Upper lobe of left lung (tissue), 6 donors: ENCODE measurements around the gene HELZ2. TPM values are rescaled to one million over a fixed set of nuclear protein-coding genes. Genes with fewer than 3 reads are reported as not detected.

Experiments used
- ATAC-seq, 2 donors: fragments of 200-7000 bp; cut with Tn5 transposase; one replicate each; pipeline ENCODE4 v1.9.1; 2022; ENCODE audit warnings: mild to moderate bottlenecking in 2 of 2, moderate library complexity in 2 of 2; ENCODE audit not compliant: low FRiP score in 2 of 2
- DNase-seq, 2 donors: peaks; one replicate each; pipeline ENCODE4 v3.0.0-alpha.2; 2019 to 2020
- H3K27ac ChIP-seq, 4 donors: fragments of 200-600 bp; sonication (generic); one replicate each; pipeline ENCODE4 v1.5.1; 2016 to 2019
- H3K27me3 ChIP-seq, 4 donors: fragments of 200-600 bp; sonication (generic); one replicate each; pipeline ENCODE4 v1.5.1; 2017 to 2019
- H3K36me3 ChIP-seq, 4 donors: fragments of 200-600 bp; sonication (generic); one replicate each; pipeline ENCODE4 v1.5.1; 2016 to 2019
- H3K4me1 ChIP-seq, 4 donors: fragments of 200-600 bp; sonication (generic); one replicate each; pipeline ENCODE4 v1.5.1; 2018 to 2019
- H3K4me3 ChIP-seq, 4 donors: fragments of 200-600 bp; sonication (generic); one replicate each; pipeline ENCODE4 v1.5.1; 2017 to 2019; ENCODE audit warnings: mild to moderate bottlenecking in 2 of 4, moderate library complexity in 1 of 4
- H3K9me3 ChIP-seq, 4 donors: fragments of 200-600 bp; sonication (generic); one replicate each; pipeline ENCODE4 v1.5.1; 2018 to 2019
- CTCF ChIP-seq, 6 experiments: fragments of 450-650 bp in 4 of 6; fragments of 200-600 bp in 2 of 6; sonication (generic) in 2 of 6; IDR thresholded peaks; one replicate each; pipeline ENCODE4 v1.5.1; 2016 to 2019; ENCODE audit warnings: antibody characterized with exemption in 6 of 6
- EP300 ChIP-seq, 4 donors: sonication (generic); formaldehyde crosslinking; IDR thresholded peaks; one replicate each; pipeline ENCODE4 v1.5.1; 2017; ENCODE audit warnings: antibody characterized with exemption in 4 of 4, control low read depth in 2 of 4
- POLR2A ChIP-seq, 4 donors: fragments of 450-650 bp; IDR thresholded peaks; one replicate each; pipeline ENCODE4 v1.5.1; 2016 to 2017; ENCODE audit warnings: antibody characterized with exemption in 4 of 4, mild to moderate bottlenecking in 2 of 4
- POLR2AphosphoS5 ChIP-seq, 2 donors: sonication (generic); formaldehyde crosslinking; IDR thresholded peaks; one replicate each; pipeline ENCODE4 v1.5.1; 2017; ENCODE audit warnings: antibody characterized with exemption in 2 of 2
- WGBS, 2 donors: methylation state at CpG; one replicate each; pipeline ENCODE4 v1.1.5; 2017 to 2018; 5-methylcytosine and 5-hydroxymethylcytosine counted together
- total RNA-seq, 6 donors: library from RNA; depleted of rRNA in 4 of 6; stranded (reverse); fragments of >200 nt in 4 of 6; gene quantifications; one replicate each; pipeline versions ENCODE4 v1.1.0 to v1.2.1, GENCODE V29; 2016 to 2021
- donor health status: DM: no; HTN: no; CAD: no; lungs with moderate emphysema.
- donor health status: DM: no; HTN: yes; CAD: no; lungs with severe emphysema.

HELZ2 gene
- total RNA-seq, 6 donors from 2014 or later: 40.1 to 102 (median 56.6) TPM

GRCh38 chr20:63533388-63533787 lies 40.7 kb downstream of the HELZ2 start:
- Histone ChIP-seq H3K27ac (no peak overlapping the region), H3K27me3 (no peaks in the 10 kb centered on the region), H3K4me1 (peaks cover 19 to 38% (median 23%) of the 10 kb centered on the region in 4 donors), H3K36me3 (no peaks in the 10 kb centered on the region), H3K9me3 (no peaks in the 10 kb centered on the region), H3K4me3 (no peak overlapping the region)
- no peak for TF ChIP-seq EP300 (IDR thresholded peaks at IDR 0.05)
- TF ChIP-seq POLR2A (IDR thresholded peaks at IDR 0.05): no peak
- TF ChIP-seq POLR2AphosphoS5 (IDR thresholded peaks at IDR 0.05): no peak
- no peak for TF ChIP-seq CTCF (IDR thresholded peaks at IDR 0.05)
- DNase-seq (peak in 1 of 2 donors; percentile 66), ATAC-seq (no peak)
- WGBS, 2 donors: 80 to 91% methylated on average over 5 to 14 of the region's 14 CpGs

GRCh38 chr20:63532449-63532971 lies 41.5 kb downstream of the HELZ2 start:
- Histone ChIP-seq H3K4me1 (peaks cover 13 to 29% (median 14%) of the 10 kb centered on the region in 4 donors), H3K4me3 (no peak overlapping the region), H3K36me3 (no peaks in the 10 kb centered on the region), H3K27ac (no peak overlapping the region), H3K27me3 (no peaks in the 10 kb centered on the region), H3K9me3 (no peaks in the 10 kb centered on the region)
- ATAC-seq: no peak
- peak; percentile 18 to 66 for DNase-seq
- no peak for TF ChIP-seq EP300 (IDR thresholded peaks at IDR 0.05)
- TF ChIP-seq CTCF (IDR thresholded peaks at IDR 0.05): no peak
- TF ChIP-seq POLR2AphosphoS5 (IDR thresholded peaks at IDR 0.05): no peak
- TF ChIP-seq POLR2A (IDR thresholded peaks at IDR 0.05): no peak
- 82 to 85% methylated on average over 7 to 24 of the region's 24 CpGs for WGBS, 2 donors

- H3K4me1 ChIP-seq: peaks cover 7 to 23% (median 10%) of the 10 kb centered on the region in 4 donors
- ATAC-seq: no peak
- H3K4me3 ChIP-seq: no peak overlapping the region
- TF ChIP-seq EP300 (IDR thresholded peaks at IDR 0.05) (no peak), POLR2AphosphoS5 (IDR thresholded peaks at IDR 0.05) (no peak), CTCF (IDR thresholded peaks at IDR 0.05) (no peak), POLR2A (IDR thresholded peaks at IDR 0.05) (no peak)
- no peaks in the 10 kb centered on the region for H3K36me3 ChIP-seq
- peak in 1 of 2 donors; percentile 17 for DNase-seq
- no peaks in the 10 kb centered on the region for H3K27me3 ChIP-seq
- no peaks in the 10 kb centered on the region for H3K9me3 ChIP-seq
- 79 to 86% methylated on average over 27 of the region's 27 CpGs for WGBS, 2 donors
- no peak overlapping the region for H3K27ac ChIP-seq
Observed at GRCh38 chr20:63531686-63532448, 42.2 kb downstream of the HELZ2 start.

- DNase-seq: no peak
- Histone ChIP-seq H3K27me3 (no peaks in the 10 kb centered on the region), H3K4me1 (peaks cover 0 to 17% (median 7%) of the 10 kb centered on the region in 4 donors), H3K27ac (no peak overlapping the region), H3K36me3 (no peaks in the 10 kb centered on the region), H3K9me3 (no peaks in the 10 kb centered on the region), H3K4me3 (no peak overlapping the region)
- 74 to 75% methylated on average over 10 to 14 of the region's 14 CpGs for WGBS, 2 donors
- TF ChIP-seq CTCF (IDR thresholded peaks at IDR 0.05): no peak
- no peak for TF ChIP-seq POLR2AphosphoS5 (IDR thresholded peaks at IDR 0.05)
- TF ChIP-seq POLR2A (IDR thresholded peaks at IDR 0.05): no peak
- TF ChIP-seq EP300 (IDR thresholded peaks at IDR 0.05): no peak
- ATAC-seq: no peak
Observed at GRCh38 chr20:63530788-63531160, 43.3 kb downstream of the HELZ2 start.
